HG03442 (cell line): Measurements from ENCODE around the gene PLAAT4.

Experiments used
- ATAC-seq: cut with Tn5 transposase; IDR thresholded peaks from one replicate; pipeline ENCODE4 v1.9.1; 2021; ENCODE audit warnings: mild to moderate bottlenecking, moderate library complexity; ENCODE audit not compliant: unreplicated experiment

PLAAT4 gene

GRCh38 chr11:63536669-63537292, at the start of gene PLAAT4:
TSS of gene PLAAT4 (plus strand) at chr11:63536808. CDS start at chr11:63536869, 61 bp downstream.
- no peak for ATAC-seq

GRCh38 chr11:63488789-63489188, 47.8 kb upstream of the PLAAT4 start:
- no peak for ATAC-seq

- no peak for ATAC-seq
Observed at GRCh38 chr11:63489879-63490278, 46.7 kb upstream of the PLAAT4 start.

- ATAC-seq = no peak
Observed at GRCh38 chr11:63490551-63491239, 45.9 kb upstream of the PLAAT4 start, which contains the start of gene PLAAT5. TSS of gene PLAAT5 (minus strand) at chr11:63491167. CDS start at chr11:63491034, 133 bp downstream.

GRCh38 chr11:63491240-63491587, 45.4 kb upstream of the PLAAT4 start:
- no peak for ATAC-seq

GRCh38 chr11:63491636-63492372, 44.8 kb upstream of the PLAAT4 start:
- no peak for ATAC-seq

GRCh38 chr11:63492441-63492840, 44.2 kb upstream of the PLAAT4 start:
- ATAC-seq = no peak

GRCh38 chr11:63493127-63493526, 43.5 kb upstream of the PLAAT4 start:
- no peak for ATAC-seq

GRCh38 chr11:63494975-63495374, 41.6 kb upstream of the PLAAT4 start:
- ATAC-seq = no peak

GRCh38 chr11:63499874-63500273, 36.7 kb upstream of the PLAAT4 start:
- no peak for ATAC-seq

GRCh38 chr11:63501236-63501635, 35.4 kb upstream of the PLAAT4 start:
- no peak for ATAC-seq

- ATAC-seq = no peak
Observed at GRCh38 chr11:63502252-63502820, 34.3 kb upstream of the PLAAT4 start.

- ATAC-seq = no peak
Observed at GRCh38 chr11:63503492-63503891, 33.1 kb upstream of the PLAAT4 start.

GRCh38 chr11:63504054-63504453, 32.6 kb upstream of the PLAAT4 start:
- no peak for ATAC-seq

GRCh38 chr11:63504933-63505586, 31.5 kb upstream of the PLAAT4 start:
- ATAC-seq = no peak

GRCh38 chr11:63505857-63506528, 30.6 kb upstream of the PLAAT4 start, which contains the start of gene LGALS12:
TSS of gene LGALS12 (plus strand) at chr11:63506084. CDS start at chr11:63506459, 375 bp downstream.
- no peak for ATAC-seq

GRCh38 chr11:63506876-63507275, 29.7 kb upstream of the PLAAT4 start:
- ATAC-seq = no peak

- no peak for ATAC-seq
Observed at GRCh38 chr11:63507511-63507910, 29.1 kb upstream of the PLAAT4 start.

- ATAC-seq = no peak
Observed at GRCh38 chr11:63508009-63508408, 28.6 kb upstream of the PLAAT4 start.

- ATAC-seq = no peak
Observed at GRCh38 chr11:63508745-63509144, 27.9 kb upstream of the PLAAT4 start.
